Fibroblast of skin of scalp (primary cell): ENCODE results near the gene GPR176. TPM values are rescaled to one million over a fixed set of nuclear protein-coding genes. Genes with fewer than 3 reads are reported as not detected.

Experiments used
- DNase-seq: peaks from one replicate; pipeline ENCODE4 v3.0.0-alpha.2; 2013
- polyA plus RNA-seq, 2 experiments: library from polyadenylated mRNA; unstranded; fragments of 120-200 nt; gene quantifications; one replicate each; pipeline ENCODE4 v1.2.1, GENCODE V29; 2013; ENCODE audit not compliant: insufficient read length in 2 of 2

The GPR176 gene
- 89.4 TPM for polyA plus RNA-seq (2013, experiment 1 of 2; ENCODE audit: insufficient read length)
- 94.0 TPM for polyA plus RNA-seq (2013, experiment 2 of 2; ENCODE audit: insufficient read length)

- peak; percentile 90 for DNase-seq
These were observed at the start of gene GPR176 for GRCh38 chr15:39919748-39920509. Gene GPR176, minus strand, starts transcription at chr15:39920266. Its CDS starts 240 bp downstream, at chr15:39920026.

DNA sequence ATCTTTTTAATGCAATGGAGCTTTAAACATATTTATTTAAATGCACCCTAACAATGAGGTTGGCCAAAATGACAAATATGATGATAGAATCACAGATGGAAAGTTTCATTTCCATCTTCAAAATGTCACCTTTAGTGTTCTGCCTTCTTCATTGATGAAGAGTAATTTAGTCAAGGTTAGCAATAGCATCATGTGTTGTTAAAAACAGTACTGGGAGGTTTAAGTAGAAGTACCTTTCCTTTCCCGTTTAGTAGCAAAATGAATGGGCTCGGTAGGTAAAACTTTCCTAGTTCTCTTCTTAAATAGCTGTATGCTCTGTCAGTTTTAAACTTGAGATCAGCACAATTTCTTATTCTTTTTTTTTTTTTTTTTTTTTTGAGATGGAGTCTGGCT is 48.9 kb upstream of the GPR176 start:
- no peak for DNase-seq

DNA sequence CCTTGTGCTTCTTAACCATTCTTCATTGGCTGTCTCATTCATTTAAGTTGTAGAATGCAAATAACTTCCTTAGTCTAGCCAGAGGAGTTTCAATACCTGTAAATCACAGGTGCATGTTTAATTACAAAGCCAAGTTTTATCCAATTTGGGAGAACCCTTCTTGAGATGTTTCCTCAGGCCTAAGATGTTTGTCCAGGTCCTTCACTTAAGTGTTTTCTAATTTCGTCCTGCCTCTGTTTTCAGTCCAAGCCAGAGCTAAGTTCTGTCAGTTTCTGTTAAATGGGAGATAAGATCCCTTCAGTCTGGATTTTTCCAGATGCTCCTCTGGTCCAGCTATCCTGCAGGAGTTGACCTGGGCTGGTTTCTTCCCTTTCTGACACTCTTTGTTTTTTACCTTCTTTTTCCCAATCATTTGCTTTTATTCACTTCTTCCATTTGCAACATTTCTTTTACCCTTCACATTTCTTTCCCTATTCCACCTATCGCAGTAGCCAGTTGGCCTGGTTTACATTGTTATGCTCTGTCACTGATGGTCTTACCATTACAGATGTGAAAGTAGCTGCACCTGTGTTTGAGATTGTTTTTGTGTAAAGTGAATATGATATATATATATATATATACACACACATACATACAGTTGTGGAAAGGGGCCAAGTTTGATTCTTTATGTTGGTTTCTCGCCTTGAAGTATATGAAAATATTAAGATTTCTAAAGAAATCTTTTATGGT is 48.4 kb upstream of the GPR176 start:
- no peak for DNase-seq

GRCh38 chr15:39966521-39966920 is 46.5 kb upstream of the GPR176 start:
- DNase-seq = no peak

- peak; percentile 38 for DNase-seq
These were observed 43.7 kb upstream of the GPR176 start for GRCh38 chr15:39963786-39964185.

DNA sequence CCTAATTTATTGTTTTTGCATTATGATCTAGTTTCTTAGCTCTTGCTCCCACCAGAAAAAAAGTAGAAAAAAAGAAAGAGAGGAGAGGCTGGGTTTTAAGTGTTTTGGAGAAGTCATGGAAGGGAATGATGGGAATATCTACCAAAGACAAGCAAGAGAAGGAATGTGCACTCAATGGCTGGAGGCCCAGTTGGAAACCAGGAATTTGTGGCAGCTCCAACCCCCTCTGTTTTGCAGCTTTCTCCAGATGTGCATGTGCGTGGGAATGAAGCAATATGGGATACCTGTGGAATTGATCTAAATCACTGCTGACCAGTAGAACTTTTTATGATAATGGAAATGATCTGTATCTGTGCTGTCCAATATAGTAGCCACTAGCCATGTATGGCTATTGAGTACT is 41.0 kb upstream of the GPR176 start:
- peak; percentile 50 for DNase-seq

GRCh38 chr15:39960411-39960810 is 40.3 kb upstream of the GPR176 start:
- no peak for DNase-seq

DNA sequence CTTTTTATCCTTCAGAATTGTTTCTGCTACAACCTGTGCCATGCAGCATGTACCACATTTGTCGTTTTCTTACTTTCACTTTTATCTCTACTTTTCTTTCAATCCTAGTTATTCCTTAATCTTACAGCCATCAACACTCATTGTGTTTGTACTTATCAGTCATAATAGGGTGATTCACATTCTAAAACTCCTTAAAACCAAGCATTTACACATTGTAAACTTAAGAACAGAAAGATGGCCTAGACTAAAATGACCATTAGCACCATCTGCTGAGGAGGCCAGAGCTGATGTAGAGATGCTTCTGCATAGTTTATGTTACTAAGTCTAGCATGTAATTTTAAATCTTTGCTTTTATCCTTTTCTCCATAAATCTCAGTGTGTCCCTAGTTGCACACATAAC is 39.3 kb upstream of the GPR176 start:
- DNase-seq = no peak

DNA sequence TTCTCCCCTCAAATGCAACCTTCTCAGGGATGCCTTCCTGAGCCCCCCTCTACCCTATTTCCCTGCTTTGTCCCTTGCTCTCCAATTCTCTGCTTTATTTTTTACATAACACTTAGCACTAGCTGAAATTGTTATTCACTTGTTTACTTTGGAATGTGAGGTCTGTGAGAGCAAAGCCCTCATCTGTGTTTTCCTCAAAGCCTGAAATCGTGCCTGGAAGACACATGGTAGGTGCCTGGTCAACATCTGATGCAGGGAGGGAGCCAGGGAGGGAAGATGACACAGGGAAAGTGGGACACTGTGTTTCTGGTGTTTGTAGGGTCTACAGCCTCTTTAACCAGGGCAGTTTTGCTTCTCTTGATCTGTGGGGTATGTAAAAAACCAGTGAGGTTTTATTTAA is 37.4 kb upstream of the GPR176 start:
- no peak for DNase-seq

GRCh38 chr15:39953521-39953920 is 33.5 kb upstream of the GPR176 start:
- no peak for DNase-seq

- no peak for DNase-seq
These were observed 31.5 kb upstream of the GPR176 start for GRCh38 chr15:39951561-39951960.

GRCh38 chr15:39948817-39949216 is 28.8 kb upstream of the GPR176 start:
- DNase-seq = no peak

DNA sequence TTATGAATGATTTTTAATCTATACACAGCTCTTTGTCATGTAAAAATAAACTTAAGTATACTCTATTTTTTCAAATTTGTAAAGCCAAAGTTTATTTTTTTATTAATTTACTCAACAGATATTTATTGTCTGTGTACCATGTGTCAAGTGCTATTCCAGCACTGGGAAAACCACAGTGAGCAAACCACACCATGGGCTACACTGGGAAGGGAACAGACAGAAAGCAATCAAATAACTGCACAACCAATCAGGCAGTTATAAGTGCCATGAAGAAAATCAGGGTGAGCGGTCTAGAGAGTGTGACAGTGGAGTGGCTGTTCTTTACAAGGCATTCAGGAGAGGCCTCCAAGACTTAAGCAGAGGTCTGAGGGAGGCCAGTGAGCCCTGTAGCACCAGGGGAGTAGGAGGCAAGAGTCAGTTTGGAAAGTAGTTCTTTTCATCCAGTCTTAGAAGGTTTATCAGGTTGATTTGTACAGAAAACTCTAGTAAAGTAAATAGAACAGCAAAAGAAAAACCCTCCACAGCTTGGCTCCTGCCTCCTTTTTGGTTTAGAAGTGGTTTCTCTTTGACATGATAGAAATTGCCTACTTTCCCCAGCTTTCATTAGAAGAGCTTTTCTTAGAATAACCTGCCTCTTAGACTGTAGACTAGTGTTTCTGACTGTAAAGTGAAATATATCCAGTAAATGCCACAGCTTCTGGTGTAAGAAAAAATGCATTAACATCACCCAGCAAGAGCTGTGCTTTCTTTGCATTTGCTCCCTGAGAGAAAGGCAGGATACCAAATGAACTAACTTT is 27.5 kb upstream of the GPR176 start:
- DNase-seq = no peak

DNA sequence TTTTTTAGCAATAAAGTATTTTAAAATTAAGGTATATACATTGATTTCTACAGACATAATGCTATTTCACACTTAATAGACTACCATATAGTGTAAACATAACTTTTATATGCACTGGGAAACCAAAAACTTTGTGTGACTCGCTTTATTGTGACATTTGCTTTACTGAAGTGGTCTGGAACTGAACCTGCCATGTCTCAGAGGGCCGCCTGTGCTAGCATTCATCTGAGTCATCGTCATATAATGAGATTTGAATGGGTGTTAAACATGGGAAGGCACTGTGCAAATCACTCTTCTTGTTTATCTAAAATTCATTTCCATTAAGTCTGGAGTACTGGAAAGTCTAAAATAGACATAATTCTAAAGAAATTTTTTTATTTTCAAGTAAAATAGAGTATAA is 26.8 kb upstream of the GPR176 start:
- DNase-seq = peak; percentile 66

DNA sequence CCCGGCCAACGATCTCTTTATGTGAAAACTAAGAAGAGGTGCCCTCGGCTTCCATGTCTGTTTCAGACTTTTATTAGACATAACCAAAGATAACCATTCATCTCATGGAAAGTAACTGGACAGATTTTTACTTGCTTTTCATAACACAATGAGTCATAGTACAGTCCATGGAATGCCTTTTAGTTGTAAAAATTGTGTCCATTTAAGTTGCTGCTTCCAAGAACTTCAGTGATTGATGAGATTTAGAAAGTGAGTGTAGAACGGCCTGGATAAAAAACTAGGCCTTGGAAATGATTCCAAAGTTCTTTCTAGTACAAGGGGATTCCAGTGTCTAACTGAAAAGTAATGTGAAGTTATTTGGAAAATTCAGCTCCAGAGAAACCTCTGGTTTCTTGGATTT is 24.7 kb upstream of the GPR176 start:
- DNase-seq = peak; percentile 76

DNA sequence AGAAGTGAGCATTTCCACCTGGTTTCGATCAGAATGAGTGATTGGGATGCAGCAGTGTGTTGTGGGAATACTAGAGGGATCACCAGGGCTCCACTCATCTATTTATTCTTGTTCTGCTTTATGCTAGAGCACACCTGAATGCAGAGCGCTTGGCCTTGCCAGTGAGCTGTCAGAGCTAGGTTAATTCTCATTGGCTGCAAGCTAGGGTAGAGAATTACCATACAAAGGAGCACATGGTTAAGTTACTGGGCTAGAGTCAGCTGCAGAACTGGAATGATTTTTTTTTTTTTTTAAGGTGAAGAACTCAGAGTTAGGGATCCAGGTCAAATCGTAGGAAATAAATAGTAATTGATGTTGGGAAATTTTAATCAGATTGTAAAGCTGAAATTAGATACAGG is 22.7 kb upstream of the GPR176 start:
- no peak for DNase-seq

GRCh38 chr15:39942101-39942752 is 22.2 kb upstream of the GPR176 start:
- DNase-seq = peak; percentile 79

DNA sequence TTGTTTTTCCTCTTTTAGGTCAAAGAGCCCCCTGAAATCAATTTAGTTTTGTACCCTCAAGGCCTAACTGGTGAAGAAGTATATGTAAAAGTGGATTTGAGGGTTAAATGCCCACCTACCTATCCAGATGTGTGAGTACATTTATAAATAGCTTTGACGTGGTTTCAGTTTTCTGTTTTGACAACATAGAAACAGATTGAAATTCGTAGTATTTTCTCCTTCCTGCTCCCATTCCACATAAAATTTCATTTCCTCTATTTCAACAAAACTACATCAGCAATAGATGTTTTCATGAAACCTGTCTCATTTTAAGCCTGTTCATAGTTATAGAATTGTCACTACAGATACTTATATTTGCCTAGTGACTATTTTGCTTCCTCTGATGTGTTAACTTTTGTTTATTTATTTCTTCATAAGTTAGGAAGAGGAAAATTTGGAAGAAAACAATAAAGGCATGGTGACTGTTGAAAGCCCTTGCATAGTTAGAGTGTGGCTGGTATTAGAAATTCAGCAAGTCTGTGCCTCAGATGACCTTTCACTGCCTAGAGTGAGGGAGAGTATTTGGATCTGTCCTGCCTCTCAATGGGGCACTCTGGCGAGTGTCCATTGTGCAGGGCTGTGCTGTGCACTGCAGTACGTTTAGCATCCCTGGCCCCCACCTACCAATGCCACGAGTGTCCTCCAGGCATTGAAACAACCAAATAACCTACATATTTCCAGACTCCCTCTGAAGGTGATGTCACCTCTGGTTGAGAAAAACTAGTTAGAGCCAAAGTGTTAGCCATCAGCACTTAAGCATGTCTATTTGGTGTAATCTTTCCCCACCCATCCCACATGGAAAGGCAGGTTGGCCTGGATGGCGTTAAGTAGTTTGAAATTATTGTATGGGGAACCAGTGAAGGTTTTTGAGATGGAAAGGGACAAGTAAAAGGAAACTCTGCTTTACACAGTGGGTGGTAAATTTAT is 19.7 kb upstream of the GPR176 start:
- DNase-seq = no peak

- peak; percentile 55 for DNase-seq
These were observed 17.6 kb upstream of the GPR176 start for GRCh38 chr15:39937696-39938095.

DNA sequence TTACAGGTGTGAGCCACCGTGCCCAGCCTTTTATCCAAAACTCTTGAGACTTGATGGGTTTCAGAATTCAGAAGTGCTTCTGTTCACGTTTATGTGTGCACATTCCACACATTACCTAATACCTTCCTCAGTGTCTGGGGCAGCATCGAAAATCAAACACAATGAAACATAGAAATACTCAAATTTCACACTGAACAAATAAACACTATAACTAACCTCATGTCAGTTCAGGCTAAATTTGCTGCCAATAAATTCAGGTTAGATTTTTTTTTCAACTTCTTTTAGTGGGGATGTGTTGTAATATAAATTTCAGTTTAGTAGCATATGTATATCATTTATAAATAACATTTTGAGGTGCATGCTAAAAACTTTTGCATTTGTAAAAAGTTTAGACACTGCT is 16.6 kb upstream of the GPR176 start:
- no peak for DNase-seq

DNA sequence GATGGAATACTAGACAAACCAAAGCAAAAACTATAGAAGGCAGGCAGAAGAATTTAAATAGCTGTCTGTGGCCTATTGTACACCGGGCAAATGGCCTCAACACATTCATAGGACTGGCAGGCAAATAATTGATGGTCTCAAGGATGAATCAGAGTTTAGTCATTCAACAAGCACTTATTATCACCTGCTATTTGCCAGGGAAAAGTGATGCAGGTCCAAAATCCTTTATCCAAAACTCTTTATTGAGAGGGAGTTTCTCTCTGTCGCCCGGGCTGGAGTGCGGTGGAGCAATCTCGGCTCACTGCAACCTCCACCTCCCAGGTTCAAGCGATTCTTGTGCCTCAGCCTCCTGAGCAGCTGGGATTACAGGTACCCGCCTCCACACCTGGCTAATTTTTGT is 16.1 kb upstream of the GPR176 start:
- no peak for DNase-seq
